Measurements from ENCODE around the gene XAB2.

- TF ChIP-seq CTCF (IDR thresholded peaks at IDR 0.05; ENCODE audit: low read depth, low read length) (no peak), POLR2A (IDR thresholded peaks at IDR 0.05; ENCODE audit: extremely low read depth, insufficient read length) (no peak)
Observed at GRCh38 chr19:7582446-7582845, 46.9 kb downstream of the XAB2 start.
